DMS79 (cell line): Measurements from ENCODE around the gene FBXO42.

ENCODE experiments used
- DNase-seq: peaks from one replicate; lab custom pipeline; 2025; lab: John Stamatoyannopoulos, UW

Gene FBXO42

DNA sequence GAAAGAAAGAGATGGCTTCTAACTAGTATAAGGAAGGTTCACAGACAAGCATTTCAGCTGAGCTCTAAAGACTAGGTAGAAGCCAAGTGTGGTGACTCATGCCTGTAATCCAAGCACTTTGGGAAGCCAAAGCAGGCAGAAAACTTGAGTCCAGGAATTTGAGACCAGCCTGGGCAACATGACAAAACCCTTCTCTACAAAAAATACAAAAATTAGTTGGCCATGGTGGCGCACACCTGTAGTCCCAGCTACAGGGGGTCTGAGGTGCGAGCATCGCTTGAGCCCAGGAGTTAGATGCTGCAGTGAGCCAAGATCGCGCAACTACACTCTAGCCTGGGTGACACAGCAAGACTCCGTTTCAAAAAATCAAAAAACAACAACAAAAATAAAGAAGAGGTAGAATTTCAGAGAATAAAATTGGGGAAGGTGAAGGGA, 27.8 kb downstream of the FBXO42 start:
- peak; percentile 77 for DNase-seq

DNA sequence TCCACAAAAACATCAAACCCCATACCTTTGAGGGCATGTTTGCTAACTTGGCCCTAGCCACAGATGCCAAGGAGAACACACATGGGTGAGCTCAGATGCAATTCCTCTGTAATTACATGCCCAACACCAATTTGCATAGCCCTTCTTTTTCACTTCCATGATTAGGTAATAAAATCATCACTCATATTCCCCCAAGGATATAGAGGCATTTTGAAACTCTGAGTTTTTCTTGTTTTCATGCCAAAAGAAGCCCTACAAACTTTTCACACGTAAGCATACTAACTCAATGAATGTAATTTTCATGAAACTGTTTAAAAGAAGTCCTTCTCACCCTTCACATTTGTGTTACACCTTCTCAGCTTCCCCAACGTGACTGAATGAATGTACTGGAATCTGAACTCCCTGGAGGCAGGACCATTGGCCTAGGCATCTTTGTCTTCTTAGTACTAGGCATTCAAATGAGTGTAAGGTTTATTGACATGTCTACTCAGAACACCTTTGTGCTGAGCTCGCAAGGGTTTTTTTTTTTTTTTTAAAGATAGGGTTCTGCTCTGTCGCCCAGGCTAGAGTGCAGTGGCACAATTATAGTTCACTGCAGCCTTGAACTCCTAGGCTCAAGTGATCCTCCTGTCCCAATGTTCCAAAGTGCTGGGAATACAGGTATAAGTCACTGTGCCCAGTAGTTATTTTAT, 31.0 kb downstream of the FBXO42 start:
- no peak for DNase-seq

DNA sequence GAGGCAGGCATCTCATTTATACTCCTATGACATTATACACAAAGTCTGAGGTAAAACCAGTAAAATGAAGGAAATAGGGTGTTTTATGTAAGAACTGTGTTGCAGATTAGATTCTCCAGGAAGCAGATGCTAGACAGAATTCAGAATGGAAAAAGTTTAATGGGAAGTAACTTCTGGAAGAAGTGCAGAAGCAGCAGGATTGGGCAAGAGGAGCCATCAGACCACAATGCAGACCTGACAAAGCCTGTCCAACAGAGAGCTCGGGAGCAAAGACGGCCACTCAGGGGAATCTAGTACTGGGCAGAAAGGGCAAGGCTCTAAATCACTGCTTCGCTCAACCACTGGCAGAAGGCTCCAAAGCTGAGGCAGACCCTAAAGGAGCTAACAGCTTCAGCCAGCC, 33.7 kb downstream of the FBXO42 start:
- no peak for DNase-seq

DNA sequence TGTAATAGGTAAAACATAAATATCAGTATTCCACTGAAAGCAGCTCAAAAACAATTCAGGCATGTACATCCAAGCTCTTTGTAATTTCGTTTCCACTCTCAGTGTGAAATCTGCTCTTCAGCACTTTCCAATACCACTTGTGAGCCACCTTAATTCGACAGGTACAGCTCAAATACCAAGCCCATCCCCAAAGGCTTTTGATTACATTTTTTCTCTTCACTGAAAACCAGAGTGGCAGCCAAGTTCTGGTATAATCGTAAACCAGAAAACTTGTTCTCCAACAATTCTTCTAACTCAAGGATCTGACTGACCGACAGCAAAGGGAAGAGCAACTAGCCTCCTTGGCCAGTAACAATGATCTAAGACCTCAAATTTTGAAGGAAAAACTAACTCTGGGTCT, 36.8 kb downstream of the FBXO42 start:
- peak; percentile 8 for DNase-seq

DNA sequence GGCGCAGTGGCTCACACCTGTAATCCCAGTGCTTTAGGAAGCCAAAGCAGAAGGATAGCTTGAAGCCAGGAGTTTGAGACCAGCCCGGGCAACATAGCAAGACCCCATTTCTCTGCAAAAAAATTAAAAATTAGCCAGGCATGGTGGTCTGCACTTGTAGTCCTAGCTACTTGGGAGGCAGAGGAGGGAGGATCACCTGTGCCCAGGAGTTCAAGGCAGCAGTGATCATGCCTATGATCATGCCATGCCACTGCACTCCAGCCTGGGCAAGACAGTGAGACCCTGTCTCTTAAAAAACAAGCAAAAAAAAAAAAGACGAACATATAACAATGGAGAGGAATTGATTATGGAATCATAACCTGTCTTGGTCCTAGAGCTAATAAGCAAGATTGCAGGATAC, 45.1 kb downstream of the FBXO42 start:
- DNase-seq, result no peak

DNA sequence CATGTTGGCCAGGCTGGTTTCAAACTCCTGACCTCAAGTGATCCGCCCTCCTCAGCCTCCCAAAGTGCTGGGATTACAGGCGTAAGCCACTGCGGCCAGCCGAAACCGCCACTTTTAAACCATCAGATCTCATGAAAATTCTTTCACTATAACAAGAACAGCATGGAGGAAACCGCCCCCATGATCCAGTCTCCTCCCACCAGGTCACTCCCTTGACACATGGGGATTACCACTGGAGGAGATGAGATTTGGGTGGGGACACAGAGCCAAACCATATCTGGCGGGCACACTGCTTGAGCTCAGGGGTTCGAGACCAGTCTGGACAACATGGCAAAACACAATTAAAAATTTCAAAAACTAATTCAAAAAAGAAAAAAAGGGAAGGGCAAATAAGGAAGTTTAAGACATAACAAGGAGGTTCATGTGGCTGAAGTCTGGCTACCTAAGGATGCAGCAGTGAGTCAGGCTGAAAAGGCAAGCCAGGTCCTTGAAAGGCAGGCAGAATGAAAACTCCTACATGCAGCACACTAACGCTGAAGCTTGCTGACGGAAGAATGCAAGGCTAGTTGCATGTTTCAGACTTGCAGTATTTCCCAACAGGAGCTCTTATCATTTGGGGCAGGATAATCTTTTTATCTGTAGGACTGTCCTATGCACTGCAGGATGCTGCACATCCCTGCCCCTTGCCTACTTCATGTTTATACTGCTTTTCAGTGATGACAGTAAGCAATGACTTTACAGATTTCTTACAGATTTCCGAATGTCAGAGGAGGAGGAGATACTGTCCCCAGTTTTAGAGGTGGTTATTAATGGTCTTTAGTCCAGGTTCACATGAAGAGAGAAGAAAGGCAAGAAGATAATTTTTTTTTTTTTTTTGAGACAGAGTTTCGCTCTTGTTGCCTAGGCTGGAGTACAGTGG, 49.3 kb downstream of the FBXO42 start:
- DNase-seq, result no peak

DNA sequence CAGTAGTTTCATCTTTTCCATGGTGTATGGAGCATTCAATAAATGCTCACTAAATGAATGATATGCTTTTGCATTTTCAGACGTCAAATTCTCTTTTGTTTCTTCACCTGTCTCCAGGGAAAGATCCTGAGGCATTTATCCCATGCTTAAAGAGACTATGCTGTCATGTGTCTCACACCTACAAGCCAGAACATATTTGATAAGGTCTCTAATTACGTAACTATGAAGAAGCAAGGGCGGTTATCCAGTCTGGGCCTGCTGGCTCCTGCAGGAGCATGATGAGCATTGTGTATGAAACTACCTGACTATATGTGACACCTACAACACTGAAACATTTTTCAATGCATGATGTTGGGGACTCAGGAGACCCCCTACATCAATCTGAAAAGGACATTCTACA, 51.8 kb downstream of the FBXO42 start:
- DNase-seq, result no peak

DNA sequence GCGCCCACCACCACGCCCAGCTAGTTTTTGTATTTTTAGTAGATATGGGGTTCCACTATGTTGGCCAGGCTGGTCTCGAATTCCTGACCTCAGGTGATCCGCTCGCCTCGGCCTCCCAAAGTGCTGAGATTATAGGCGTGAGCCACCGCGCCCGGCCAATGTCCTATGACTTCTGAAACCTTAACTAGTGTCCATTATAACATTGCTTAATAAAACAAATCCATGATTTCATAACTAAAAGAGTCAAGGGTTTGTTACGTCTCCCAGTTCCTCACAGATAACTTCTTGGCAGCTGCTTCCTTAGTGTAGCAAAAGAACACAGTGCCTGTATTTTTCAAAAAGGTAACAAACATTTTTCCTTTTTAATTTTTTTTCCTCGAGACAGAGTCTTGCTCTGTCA, 53.6 kb downstream of the FBXO42 start:
- no peak for DNase-seq

DNA sequence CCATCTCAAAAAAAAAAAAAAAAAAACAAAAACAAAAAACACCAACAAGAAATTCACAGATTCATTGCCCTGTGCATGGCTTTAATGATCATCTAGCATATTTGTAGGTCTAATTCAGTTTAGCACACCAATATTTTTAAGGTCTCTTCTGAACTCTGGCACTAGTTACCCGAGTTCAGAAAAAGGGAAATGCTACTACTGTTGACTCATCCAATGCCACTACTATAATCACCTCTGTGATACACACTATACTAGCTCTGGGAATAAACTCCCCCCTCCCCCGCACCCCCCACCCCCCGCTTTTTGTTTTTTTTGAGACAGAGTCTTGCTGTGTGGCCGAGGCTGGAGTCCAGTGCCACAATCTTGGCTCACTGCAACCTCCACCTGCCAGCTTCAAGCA, 55.6 kb downstream of the FBXO42 start:
- DNase-seq, result no peak

DNA sequence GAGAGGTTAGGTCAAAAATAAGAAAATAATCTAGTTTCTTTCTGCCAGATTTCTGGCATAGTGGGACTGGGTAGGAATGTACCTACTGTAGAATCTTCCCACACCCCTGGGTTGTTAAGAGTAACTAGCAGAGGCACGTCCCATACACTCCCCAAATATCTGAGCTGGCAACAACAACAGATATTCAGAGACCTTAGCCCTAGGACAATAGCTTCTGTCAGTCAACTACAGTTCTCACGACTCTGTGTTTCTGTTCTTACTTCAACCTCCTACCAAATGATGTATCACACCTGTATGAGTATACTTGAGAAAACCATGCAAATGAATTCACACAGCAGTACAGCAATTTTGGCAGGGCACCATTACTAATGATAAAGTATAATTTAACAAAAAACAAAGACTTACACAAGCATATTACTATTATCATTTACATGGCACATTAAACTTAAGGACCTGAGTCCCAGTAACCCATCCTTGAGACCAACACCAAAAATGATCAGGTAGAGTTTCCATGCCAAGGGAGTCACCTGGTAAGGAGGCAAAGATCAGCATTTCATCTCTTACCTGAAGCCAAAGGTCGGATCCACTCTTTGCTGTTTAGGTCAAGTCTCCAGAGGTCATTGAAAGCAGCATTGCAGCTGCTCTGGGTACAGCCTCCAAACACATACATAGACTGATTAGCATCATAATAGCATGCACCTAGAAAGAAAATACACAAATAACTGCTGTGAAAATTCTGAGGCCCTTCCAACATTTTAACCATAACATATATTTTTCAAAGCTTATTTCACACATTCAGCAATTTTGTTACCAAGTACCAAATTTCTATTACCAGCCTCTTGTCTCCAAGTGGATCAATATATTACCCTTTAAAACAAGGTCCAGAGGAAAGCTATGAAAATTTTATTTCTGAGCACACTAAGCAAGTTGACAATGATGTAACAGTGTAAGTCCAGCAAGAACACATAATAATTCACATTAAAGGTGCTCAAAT, 57.8 kb downstream of the FBXO42 start:
- no peak for DNase-seq

DNA sequence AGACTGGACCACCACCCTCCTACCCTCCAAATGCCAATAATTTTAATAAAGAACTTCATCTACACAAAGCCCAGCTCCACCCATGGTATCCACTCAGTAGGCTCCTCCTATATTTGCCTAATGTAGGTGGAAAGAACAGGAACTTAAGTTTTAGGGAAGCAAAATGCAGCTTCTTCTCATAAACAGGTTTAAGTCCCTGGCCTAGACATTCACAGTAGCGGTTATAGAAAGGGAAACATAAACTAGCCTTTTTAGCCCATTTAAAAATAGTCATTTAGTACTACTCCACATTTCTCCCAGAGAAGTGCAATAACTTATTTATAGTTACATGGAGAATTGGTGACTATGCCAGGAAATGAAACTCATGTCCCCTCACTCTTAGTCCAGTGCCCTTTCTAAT, 58.7 kb downstream of the FBXO42 start:
- DNase-seq, result no peak

DNA sequence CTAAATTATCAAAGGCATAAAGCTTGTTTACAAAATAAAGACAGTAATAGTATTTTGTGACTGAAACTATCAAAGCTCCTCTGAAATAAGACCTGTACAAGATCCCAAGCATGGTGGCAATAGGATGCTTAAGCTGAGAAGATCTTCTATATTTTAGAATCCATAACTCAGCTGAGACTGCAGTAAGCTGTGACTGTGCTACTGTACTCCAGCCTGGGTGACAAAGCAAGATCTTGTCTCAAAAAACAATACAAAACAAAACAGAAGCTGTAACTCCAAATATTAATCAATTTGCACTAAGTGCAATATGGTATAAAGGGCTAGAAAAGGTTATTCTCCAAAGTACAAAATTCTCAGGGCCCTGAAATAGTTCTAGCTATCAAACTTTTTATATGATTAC, 59.5 kb downstream of the FBXO42 start:
- DNase-seq, result no peak

DNA sequence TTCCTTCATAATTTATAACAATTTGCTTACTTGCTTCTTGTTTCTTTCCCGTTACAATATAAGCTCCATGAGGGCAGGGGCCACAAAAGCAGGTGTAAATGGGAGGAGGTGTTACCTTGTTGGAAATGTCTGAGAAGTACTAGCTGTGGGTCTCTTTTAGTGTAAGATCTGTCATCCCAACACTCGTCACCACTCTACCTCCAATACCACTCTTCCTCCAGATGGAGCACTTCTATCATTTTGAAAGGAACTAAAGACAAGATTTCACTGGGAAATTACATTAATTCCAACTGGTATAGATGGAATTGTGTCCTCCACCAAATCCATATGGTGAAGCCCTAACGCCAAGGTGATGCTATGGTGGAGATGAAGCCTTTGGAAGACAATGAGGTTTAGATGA, 62.3 kb downstream of the FBXO42 start:
- DNase-seq, result no peak

DNA sequence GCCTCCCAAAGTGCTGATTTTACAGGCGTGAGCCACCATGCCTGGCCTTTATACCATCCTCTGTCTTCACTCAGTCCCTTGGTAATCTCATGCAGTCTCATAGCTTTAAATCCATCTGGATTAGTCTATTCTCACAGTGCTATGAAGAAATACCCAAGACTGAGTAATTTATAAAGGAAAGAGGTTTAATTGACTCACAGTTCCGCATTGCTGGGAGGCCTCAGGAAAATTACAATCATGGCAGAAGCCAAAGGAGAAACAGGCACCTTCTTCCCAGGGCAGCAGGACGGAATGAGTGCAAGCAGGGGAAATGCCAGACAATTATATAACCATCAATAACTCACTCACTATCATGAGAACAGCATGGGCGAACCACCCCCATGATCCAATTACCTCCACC, 66.2 kb downstream of the FBXO42 start:
- no peak for DNase-seq

DNA sequence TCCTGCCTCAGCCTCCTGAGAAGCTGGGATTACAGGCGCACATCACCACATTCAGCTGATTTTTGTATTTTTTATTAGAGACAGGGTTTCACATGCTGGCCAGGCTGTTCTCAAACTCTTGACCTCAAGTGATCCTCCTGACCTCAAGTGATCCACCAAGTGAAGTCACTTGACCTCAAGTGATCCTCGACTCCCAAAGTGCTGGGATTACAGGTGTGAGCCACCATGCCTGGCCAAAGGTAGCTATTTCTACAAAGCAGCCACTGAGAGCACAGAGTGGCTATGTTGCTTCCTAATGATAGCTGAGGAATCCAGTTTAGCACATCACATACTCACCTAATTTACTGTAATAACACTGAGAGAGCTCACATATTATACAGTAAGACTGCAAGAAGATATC, 70.5 kb downstream of the FBXO42 start:
- DNase-seq, result peak; percentile 2

DNA sequence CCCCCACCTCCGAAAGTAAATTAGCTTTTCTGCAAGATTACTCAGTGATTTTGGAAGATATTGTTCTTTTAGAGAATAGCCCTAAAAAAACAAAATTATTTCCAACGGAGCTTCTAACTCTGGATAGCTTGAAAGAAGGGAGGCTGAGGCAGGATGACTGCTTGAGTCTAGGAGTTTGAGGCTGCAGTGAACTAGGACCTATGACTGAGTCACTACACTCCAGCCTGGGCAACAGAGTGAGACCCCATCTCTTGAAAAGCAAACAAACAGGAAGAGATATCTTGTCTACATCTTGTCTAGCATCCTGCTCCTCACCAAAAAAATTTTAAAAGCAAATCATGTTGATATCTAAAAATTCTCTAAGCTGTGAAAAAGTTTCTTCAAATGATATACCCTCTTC, 73.1 kb downstream of the FBXO42 start:
- DNase-seq, result no peak

DNA sequence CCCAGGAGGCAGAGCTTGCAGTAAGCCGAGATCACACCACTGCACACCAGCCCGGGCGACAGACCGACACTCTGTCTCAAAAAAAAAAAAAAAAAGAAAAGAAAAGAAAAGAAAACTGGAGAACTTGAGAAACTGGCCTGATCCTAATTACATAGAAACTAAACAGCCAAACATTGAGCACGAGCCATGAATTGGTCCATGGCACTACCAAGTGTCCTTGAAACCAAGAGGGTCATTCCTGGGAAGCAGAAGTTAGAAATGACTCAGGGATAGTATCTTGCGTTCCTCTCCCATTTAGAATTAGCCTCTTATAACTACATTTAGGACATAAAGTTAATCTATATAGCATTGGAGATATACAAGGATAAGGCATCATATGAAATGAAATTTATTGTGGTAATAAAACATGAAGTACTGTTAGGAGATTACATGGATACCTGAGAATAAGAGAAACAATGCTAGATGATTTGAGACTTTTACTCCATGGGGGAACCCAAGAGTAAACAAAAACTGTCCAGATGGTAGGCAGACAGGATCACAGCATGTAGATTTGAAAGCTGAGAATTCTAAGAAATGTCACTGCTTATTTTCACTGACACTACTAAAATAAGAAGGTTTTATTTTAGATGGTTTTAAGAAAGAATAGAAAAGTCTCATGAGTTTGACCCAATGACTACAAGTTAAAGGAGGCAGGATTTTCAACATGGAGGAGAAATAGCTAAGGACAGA, 75.8 kb downstream of the FBXO42 start:
- peak; percentile 57 for DNase-seq

DNA sequence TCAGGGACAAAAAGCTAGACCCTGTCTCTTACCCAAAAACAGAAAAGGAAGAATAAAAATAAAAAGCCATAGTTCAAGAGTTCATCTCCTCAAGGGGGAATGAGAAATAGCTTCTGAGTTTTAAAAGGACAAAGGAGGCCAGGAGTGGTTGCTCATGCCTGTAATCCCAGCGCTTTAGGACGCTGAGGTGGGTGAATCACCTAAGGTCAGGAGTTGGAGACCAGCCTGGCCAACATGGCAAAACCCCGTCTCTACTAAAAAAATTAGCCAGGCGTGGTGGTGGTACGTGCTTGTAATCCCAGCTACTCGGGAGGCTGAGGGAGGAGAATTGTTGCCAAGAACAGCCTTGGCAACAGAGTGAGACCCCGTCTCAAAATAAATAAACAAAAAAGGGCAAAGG, 76.7 kb downstream of the FBXO42 start:
- DNase-seq, result no peak

DNA sequence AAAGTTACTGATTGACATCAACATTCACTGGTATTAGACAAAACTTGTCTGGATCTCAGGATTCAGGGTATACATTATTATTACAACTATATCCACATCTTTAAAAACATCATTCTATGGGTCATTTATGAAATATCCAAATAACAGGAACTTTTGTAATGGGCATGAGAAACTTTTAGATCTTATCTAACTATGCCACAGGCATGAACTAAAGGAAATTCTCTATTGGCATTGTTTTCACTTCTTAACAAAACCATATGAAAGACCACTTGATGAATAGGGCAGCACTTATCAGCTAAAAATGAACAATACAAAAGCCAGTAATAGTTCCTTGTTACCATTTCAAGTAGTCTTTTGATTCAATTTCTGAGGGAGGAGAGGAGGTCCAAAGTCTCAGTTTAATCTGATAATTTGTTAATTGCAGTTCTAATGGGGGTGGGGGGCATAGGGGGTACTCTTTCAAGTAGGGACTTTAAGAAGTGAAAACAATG, 84.5 kb downstream of the FBXO42 start:
- no peak for DNase-seq

DNA sequence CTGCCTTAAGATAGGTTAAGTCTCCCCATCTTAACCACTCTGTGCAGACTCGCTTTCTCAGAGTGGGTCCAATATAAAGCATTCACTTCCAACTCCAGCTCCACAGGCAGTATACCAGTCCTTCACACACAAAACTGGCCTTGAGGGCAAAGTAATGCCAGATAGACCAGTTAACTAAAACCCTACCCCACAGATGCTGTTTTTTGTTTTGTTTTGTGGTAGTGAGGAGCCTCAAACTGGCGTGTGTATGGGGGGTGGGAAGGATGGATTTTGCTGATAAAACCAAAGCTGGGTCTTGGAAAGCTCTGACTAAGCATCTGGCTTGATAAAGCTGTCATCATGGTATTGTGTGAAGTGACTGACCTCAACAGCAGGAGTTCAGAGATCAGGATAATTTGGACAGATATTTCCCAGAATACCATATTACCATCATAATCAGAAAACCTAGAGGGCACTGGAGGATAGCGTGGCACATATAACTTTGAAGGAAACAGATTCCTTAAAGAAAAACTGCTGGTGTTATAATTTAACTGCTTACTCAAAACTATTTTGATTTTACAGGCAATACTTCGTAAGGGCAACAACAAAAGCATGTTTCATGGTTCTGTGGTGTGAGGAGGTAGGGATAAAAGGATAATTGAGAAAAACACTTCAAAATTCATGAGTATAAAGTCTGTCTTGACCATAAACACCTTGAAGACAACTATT, 85.7 kb downstream of the FBXO42 start:
- DNase-seq, result no peak

DNA sequence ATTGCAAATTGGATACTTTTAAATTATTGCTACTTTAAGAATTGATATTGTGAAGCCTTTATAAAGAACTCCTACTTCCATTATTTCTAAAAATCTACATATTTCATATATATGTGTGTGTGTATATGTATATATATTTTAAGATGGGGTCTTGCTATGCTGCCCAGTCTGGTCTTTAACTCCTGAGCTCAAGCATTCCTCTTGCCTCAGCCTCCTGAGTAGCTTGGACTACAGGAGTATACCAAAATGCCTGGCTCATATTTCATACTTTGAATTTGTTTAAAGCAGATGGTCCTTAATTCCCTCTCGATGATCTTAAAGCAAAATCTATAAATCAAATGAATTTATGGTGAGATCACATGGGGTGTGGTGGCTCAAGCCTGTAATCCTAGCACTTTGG, 90.2 kb downstream of the FBXO42 start:
- no peak for DNase-seq
